ENCODE measurements around the gene RPTOR.
"Not testable (repeated sequence)": the region's sequence is repeated elsewhere in the genome, so short reads cannot be mapped to it uniquely, and the experiment has no call there.

The RPTOR gene

DNA sequence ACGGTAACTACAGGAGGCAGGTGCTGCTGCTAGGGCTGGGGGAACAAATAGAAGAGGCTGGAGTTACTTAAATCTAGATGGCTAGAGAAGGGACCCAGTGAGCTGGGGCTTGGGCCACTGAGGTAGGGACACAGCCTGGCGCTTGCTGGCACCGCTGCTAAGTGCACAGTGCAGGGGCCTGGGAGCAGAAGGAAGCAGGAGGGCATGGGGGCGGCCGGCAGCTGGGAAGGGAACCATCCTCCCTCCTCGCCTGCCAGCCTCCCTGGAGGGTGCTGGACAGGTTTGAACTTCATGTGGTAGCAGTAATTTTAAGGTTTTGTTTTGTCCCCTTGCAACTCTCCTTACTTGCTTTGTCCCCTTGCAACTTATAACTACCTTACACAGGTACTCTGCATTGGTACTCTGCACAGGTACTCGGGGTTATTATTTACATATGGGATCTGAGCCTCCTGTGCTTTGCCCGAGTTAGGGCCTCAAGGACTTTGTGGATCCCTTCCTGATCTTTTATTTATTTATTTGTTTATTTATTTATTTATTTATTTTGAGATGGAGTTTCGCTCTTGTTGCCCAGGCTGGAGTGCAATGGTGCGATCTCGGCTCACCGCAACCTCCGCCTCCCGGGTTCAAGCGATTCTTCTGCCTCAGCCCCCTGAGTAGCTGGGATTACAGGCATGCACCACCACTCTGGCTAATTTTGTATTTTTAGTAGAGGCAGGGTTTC, 34.2 kb downstream of the RPTOR start:
- H3K4me3 ChIP-seq (ENCODE audit: low read depth in 1 of 2, low read length in 2 of 2); H3K27me3 ChIP-seq (ENCODE audit: low read depth, low read length); H3K9me3 ChIP-seq (ENCODE audit: control insufficient read depth in 1 of 2, low read length in 2 of 2); H3K27ac ChIP-seq (ENCODE audit: low read length); H3K36me3 ChIP-seq (ENCODE audit: control insufficient read depth in 1 of 2, insufficient read depth in 2 of 2, low read length in 2 of 2); H3K4me1 ChIP-seq (ENCODE audit: control insufficient read depth in 1 of 2, insufficient read depth in 2 of 2, low read length in 2 of 2): not testable (repeated sequence)

DNA sequence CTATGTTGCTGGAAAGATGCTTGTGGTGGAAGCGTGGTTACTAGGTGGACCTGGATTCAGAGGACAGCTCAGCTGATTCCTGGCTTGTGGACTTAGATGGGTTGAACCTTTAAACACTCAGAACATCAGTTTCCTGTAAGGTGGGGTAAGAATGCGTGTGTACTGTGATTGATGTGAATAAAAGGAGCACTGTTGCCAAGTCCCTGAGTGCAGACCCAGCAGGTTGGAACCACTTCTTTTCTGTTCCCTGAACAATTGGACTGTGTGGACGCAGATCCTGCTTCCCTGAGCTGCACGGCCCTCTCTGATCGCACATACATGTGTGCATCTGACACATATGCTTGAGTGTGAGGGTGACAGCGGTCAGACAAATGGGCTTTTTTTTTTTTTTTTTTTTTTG, 37.5 kb downstream of the RPTOR start:
- Histone ChIP-seq H3K4me3 (ENCODE audit: low read depth in 1 of 2, low read length in 2 of 2) (no peak overlapping the region), H3K36me3 (ENCODE audit: control insufficient read depth in 1 of 2, insufficient read depth in 2 of 2, low read length in 2 of 2) (no peaks in the 10 kb centered on the region), H3K4me1 (ENCODE audit: control insufficient read depth in 1 of 2, insufficient read depth in 2 of 2, low read length in 2 of 2) (no peaks in the 10 kb centered on the region), H3K27ac (ENCODE audit: low read length) (no peak overlapping the region), H3K27me3 (ENCODE audit: low read depth, low read length) (no peaks in the 10 kb centered on the region), H3K9me3 (ENCODE audit: control insufficient read depth in 1 of 2, low read length in 2 of 2) (no peaks in the 10 kb centered on the region)

DNA sequence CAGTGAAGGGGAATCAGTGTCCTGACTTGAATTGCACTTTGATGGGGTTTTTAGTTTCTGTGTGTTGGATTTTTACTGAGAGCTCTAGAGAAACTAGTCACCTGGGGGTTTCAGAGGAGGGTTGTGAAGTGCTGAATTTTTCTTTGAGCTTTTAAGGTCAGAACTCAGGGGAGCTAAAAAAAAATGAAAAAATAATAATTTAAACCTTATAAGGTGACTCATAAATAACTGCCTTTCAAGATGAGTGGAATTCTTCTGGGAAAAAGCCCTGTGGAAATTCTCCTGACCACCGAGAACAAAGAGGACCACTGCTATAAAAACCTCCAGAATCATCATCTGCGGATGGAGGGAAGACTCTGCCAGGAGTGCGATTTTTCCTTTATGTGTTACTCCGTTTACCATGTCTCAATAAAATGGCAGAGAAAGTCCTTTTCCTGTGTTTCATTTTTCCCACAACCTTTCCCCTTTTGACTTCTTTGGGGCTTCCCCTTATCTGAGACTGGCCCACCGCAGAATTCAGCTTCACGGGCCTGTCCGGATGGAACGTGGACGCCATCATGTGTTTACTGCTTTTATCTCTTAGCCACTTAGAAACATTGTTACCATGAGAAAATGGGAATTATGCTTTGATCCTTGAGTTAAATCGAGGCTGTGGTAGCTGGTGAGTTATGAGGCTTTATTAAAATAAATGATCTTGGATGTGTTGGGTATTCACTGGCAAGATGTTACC, 39.7 kb downstream of the RPTOR start:
- no peak overlapping the region for H3K4me3 ChIP-seq (ENCODE audit: low read depth in 1 of 2, low read length in 2 of 2)
- no peaks in the 10 kb centered on the region for H3K4me1 ChIP-seq (ENCODE audit: control insufficient read depth in 1 of 2, insufficient read depth in 2 of 2, low read length in 2 of 2)
- H3K36me3 ChIP-seq (ENCODE audit: control insufficient read depth in 1 of 2, insufficient read depth in 2 of 2, low read length in 2 of 2), result no peaks in the 10 kb centered on the region
- H3K9me3 ChIP-seq (ENCODE audit: control insufficient read depth in 1 of 2, low read length in 2 of 2), result no peaks in the 10 kb centered on the region
- no peaks in the 10 kb centered on the region for H3K27me3 ChIP-seq (ENCODE audit: low read depth, low read length)
- H3K27ac ChIP-seq (ENCODE audit: low read length), result no peak overlapping the region

DNA sequence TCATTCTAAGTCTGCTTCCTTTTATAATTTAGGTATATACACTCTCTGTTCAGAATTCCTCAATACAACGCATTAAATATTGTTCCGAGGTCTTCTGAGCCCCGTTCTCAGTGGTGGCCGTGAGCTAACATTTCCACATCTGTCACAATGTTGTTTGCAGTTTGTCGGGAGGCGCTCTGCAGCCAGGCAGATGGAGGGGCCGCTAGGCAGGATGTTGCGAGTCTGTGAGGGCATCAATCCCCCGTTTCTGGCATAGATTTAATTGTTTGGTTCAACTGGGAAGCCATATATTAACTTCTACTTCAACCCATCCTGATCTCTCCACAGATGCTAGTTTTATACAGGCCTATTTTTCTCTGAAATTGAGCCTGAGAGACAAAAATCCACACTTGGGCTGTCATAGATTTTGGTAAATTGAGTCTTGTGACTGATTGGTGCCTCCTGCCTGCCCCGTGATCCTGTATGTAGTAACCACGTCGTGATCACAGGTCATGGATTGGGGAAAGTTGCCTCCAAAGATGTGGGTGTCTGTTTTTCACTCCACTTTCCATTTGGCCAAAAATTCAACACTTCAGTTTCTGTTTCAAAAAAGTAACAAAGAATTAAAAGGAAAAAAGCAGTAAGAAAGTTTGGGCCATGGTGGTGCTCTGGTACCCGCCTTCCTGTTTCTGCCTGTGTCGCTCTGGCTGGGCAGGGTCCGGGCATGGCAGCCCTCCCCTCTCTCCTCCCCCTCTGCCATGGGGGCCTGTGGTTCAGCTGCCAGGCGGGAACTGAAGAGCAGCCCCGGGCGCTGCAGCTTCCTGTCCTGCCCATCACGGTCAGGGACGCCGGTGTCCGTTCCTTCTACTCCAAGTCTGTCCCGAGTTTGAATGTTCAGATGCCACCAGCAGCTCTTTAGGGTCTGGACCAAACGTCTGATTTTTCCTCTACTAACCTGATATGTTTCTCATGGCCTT, 41.5 kb downstream of the RPTOR start:
- Histone ChIP-seq H3K9me3 (ENCODE audit: control insufficient read depth in 1 of 2, low read length in 2 of 2) (no peaks in the 10 kb centered on the region), H3K4me1 (ENCODE audit: control insufficient read depth in 1 of 2, insufficient read depth in 2 of 2, low read length in 2 of 2) (no peaks in the 10 kb centered on the region), H3K27me3 (ENCODE audit: low read depth, low read length) (no peaks in the 10 kb centered on the region), H3K36me3 (ENCODE audit: control insufficient read depth in 1 of 2, insufficient read depth in 2 of 2, low read length in 2 of 2) (no peaks in the 10 kb centered on the region), H3K4me3 (ENCODE audit: low read depth in 1 of 2, low read length in 2 of 2) (no peak overlapping the region), H3K27ac (ENCODE audit: low read length) (no peak overlapping the region)

DNA sequence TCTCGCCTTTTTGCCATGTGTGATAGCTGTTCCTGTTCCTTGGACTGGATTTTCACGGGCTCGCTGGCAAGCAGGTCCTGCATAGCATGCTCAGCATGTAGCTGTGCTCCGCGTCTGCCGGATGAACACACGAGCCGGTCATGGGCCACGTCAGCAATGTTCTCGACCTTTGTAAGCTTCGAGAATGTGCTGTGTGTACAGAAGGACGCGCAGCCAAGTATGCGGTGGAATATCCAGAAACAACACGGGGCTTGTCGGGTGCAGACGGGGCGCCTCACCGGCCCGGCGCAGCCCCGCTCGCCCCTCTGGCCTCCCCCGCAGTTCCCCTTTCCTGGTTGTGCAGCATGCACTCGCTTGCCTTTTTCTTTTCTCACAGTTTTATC, 42.2 kb downstream of the RPTOR start:
- no peaks in the 10 kb centered on the region for H3K36me3 ChIP-seq (ENCODE audit: control insufficient read depth in 1 of 2, insufficient read depth in 2 of 2, low read length in 2 of 2)
- no peaks in the 10 kb centered on the region for H3K9me3 ChIP-seq (ENCODE audit: control insufficient read depth in 1 of 2, low read length in 2 of 2)
- H3K4me3 ChIP-seq (ENCODE audit: low read depth in 1 of 2, low read length in 2 of 2), result no peak overlapping the region
- H3K4me1 ChIP-seq (ENCODE audit: control insufficient read depth in 1 of 2, insufficient read depth in 2 of 2, low read length in 2 of 2), result no peaks in the 10 kb centered on the region
- no peaks in the 10 kb centered on the region for H3K27me3 ChIP-seq (ENCODE audit: low read depth, low read length)
- no peak overlapping the region for H3K27ac ChIP-seq (ENCODE audit: low read length)

DNA sequence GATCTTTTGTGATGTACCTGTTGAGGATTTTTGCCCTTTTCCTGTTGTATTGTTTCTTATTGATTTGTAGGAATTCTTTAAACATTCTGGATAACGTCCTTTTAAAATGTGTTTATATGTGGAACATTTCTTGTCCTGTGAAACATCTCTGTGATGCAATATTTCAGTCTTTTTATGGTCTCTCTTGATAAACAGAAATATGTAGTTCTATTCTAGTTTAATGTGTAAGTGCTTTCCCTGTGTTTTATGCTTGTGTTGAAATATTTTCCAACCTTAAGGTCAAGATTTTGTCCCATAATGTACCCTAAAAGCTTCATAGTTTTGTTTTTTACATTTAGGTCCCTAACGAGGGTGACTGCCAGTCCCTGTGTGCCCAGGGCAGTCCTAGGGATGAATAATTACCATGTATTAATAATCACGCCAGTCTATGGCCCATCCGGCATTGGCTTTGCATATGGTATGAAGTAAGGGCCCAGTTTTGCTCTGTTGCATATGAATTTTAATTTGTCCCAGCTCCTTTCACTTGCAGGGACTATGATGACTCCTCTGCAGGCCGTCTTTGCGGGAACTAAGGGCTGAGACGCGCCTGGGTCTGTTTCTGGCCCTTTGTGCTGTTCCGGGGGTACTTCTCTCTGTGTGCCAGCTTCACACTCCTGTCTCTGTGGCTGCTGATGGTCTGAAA, 44.2 kb downstream of the RPTOR start:
- no peaks in the 10 kb centered on the region for H3K4me1 ChIP-seq (ENCODE audit: control insufficient read depth in 1 of 2, insufficient read depth in 2 of 2, low read length in 2 of 2)
- no peaks in the 10 kb centered on the region for H3K9me3 ChIP-seq (ENCODE audit: control insufficient read depth in 1 of 2, low read length in 2 of 2)
- H3K27ac ChIP-seq (ENCODE audit: low read length), result no peak overlapping the region
- no peaks in the 10 kb centered on the region for H3K27me3 ChIP-seq (ENCODE audit: low read depth, low read length)
- H3K36me3 ChIP-seq (ENCODE audit: control insufficient read depth in 1 of 2, insufficient read depth in 2 of 2, low read length in 2 of 2), result no peaks in the 10 kb centered on the region
- H3K4me3 ChIP-seq (ENCODE audit: low read depth in 1 of 2, low read length in 2 of 2), result no peak overlapping the region

DNA sequence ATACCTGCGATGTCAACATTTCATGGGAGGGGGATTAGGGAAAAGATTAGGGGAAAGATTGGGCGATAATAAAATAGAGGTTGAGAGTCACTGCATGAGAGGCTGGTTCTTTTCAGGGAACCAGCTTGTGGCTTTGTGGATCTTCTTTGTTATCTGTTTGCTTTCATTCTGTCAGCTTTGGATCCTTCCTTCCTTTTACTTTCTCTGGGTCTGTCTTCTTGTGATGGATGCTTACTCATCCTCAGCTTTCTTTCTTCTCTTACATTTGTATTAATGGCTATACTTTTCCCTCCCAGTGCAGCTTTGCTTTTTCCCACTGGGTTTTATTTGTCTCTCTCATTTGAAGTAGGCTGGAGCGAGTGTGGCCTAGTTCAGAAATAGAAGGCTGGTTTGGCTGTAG, 47.1 kb downstream of the RPTOR start:
- Histone ChIP-seq H3K4me1 (ENCODE audit: control insufficient read depth in 1 of 2, insufficient read depth in 2 of 2, low read length in 2 of 2) (no peaks in the 10 kb centered on the region), H3K9me3 (ENCODE audit: control insufficient read depth in 1 of 2, low read length in 2 of 2) (no peaks in the 10 kb centered on the region), H3K27me3 (ENCODE audit: low read depth, low read length) (no peaks in the 10 kb centered on the region)

DNA sequence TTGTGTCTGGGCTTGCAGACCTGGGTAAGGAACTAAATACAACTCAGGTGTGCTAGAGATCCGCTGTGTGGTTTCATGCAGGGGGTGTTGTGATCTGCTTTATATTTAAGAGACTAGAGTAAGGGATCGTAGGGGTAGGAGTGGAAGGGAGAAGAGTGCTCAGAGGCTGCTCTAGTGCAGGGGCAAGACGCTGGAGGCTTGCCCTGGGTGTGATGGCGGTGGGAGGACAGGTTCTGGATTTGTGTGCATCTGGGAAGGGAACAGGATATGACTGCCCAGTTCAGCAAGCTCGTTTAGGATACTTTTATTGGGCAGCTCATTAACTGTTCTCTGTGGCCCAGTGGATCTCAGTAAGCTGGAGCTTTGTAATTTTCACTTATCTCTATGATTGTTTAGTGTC, 47.6 kb downstream of the RPTOR start:
- Histone ChIP-seq H3K4me1 (ENCODE audit: control insufficient read depth in 1 of 2, insufficient read depth in 2 of 2, low read length in 2 of 2) (no peaks in the 10 kb centered on the region), H3K9me3 (ENCODE audit: control insufficient read depth in 1 of 2, low read length in 2 of 2) (no peaks in the 10 kb centered on the region), H3K4me3 (ENCODE audit: low read depth in 1 of 2, low read length in 2 of 2) (no peak overlapping the region), H3K27ac (ENCODE audit: low read length) (no peak overlapping the region), H3K27me3 (ENCODE audit: low read depth, low read length) (no peaks in the 10 kb centered on the region), H3K36me3 (ENCODE audit: control insufficient read depth in 1 of 2, insufficient read depth in 2 of 2, low read length in 2 of 2) (no peaks in the 10 kb centered on the region)

More for the DNA sequence above, 47.1 kb downstream of the RPTOR start:
- Histone ChIP-seq H3K27ac (ENCODE audit: low read length) (no peak overlapping the region), H3K4me3 (ENCODE audit: low read depth in 1 of 2, low read length in 2 of 2) (no peak overlapping the region), H3K36me3 (ENCODE audit: control insufficient read depth in 1 of 2, insufficient read depth in 2 of 2, low read length in 2 of 2) (no peaks in the 10 kb centered on the region)

DNA sequence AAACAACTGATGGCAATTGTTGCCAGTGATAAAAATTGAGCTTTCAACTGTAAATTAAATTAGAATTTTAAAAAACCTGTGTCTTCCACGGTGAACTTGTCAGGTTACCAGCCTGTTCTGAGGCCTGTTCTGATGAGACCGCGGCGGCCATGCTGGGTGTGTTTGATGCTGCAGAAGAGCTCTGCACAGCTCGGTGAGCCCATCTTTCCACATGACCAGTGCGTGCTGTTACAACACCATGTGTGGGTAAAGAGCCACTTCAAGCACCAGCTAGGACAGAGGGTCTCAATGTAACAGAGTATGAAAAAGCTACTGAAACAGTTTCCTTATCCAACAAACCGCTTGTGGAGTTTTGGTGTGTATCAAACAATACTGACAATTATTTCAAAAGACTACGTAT, 48.5 kb downstream of the RPTOR start:
- Histone ChIP-seq H3K9me3 (ENCODE audit: control insufficient read depth in 1 of 2, low read length in 2 of 2) (no peaks in the 10 kb centered on the region), H3K4me3 (ENCODE audit: low read depth in 1 of 2, low read length in 2 of 2) (no peak overlapping the region), H3K4me1 (ENCODE audit: control insufficient read depth in 1 of 2, insufficient read depth in 2 of 2, low read length in 2 of 2) (no peaks in the 10 kb centered on the region), H3K36me3 (ENCODE audit: control insufficient read depth in 1 of 2, insufficient read depth in 2 of 2, low read length in 2 of 2) (no peaks in the 10 kb centered on the region), H3K27ac (ENCODE audit: low read length) (no peak overlapping the region), H3K27me3 (ENCODE audit: low read depth, low read length) (no peaks in the 10 kb centered on the region)

DNA sequence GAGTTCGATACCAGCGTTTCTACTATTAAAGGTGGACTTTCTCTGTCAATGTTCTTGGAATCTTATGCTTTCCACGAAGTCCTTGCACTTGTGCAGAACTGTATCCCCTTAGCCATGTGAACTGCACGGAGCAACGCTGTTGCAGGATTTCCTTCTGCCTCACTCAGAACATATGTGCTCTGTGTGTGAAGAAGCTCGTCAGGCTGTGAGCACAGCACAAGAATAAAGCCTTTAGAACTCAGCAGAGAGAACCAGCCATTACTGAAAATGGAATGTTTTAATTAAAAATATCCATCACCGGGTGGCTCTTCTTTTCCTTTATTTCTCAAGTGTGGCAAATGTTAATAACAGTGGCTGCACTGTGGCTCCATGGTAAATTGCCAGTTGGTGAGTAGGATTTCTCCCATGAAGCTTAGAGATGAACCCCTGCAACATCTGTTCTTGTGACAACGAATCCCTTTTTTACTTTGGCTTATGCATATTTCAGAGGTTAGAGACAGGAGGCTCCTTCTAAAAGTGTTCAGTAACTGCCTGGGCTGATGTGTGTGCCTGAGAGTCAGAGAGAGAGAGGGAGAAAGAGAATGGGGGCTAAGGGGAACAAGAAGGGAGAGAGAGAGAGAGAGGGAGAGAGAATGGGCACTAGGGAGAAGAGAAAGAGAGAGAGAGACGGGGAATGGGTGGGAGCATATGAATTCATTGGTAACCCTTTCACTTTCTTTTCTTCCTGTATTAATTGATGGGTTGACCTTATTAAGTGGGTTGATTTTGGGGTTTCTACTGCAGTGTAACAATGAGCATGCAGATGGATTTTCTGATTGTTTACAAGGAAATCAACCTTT, 50.0 kb downstream of the RPTOR start:
- Histone ChIP-seq H3K4me3 (ENCODE audit: low read depth in 1 of 2, low read length in 2 of 2) (no peak overlapping the region), H3K36me3 (ENCODE audit: control insufficient read depth in 1 of 2, insufficient read depth in 2 of 2, low read length in 2 of 2) (no peaks in the 10 kb centered on the region), H3K4me1 (ENCODE audit: control insufficient read depth in 1 of 2, insufficient read depth in 2 of 2, low read length in 2 of 2) (no peaks in the 10 kb centered on the region), H3K9me3 (ENCODE audit: control insufficient read depth in 1 of 2, low read length in 2 of 2) (no peaks in the 10 kb centered on the region), H3K27me3 (ENCODE audit: low read depth, low read length) (no peaks in the 10 kb centered on the region), H3K27ac (ENCODE audit: low read length) (no peak overlapping the region)

Data from muscle layer of duodenum (tissue), 2 donors.